OCI-LY1 (cell line): Measurements from ENCODE around the gene CABCOCO1.

Experiments
- EZH2 ChIP-seq: fragments of 200-600 bp; sonication (generic), shearing (Covaris generic); IDR thresholded peaks from 2 replicates; pipeline ENCODE4 v1.8.0; 2017; ENCODE audit warnings: borderline replicate concordance, mixed run types, mild to moderate bottlenecking, antibody characterized with exemption, low read length, moderate library complexity, mixed read lengths
- TF ChIP-seq, protein P1 (sequence below): fragments of 200-600 bp; sonication (generic), shearing (Covaris generic); IDR thresholded peaks from 2 replicates; pipeline ENCODE4 v1.5.1; 2017; ENCODE audit warnings: mild to moderate bottlenecking, antibody characterized with exemption, low read length, moderate library complexity, mixed read lengths

DNA sequence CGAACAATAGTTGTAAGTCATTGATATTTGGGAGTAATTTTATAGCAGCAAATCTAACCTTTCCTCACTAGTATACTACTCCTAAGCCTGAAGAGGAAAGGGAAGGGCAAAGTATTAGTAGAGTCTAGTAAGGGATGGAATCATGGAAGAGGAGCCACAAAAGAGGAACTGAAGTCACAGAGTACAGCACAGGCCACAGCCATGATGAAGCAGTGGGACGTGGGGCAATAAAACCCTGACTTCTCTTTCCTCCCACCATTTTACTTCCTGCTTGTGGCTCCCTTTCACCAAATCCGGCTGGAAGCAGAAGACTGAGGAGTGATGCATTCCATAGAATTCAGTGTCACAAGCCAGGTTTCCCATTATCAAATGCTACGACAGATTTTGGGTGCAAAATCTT is 58.7 kb downstream of the CABCOCO1 start:
- TF ChIP-seq, protein P1, sequence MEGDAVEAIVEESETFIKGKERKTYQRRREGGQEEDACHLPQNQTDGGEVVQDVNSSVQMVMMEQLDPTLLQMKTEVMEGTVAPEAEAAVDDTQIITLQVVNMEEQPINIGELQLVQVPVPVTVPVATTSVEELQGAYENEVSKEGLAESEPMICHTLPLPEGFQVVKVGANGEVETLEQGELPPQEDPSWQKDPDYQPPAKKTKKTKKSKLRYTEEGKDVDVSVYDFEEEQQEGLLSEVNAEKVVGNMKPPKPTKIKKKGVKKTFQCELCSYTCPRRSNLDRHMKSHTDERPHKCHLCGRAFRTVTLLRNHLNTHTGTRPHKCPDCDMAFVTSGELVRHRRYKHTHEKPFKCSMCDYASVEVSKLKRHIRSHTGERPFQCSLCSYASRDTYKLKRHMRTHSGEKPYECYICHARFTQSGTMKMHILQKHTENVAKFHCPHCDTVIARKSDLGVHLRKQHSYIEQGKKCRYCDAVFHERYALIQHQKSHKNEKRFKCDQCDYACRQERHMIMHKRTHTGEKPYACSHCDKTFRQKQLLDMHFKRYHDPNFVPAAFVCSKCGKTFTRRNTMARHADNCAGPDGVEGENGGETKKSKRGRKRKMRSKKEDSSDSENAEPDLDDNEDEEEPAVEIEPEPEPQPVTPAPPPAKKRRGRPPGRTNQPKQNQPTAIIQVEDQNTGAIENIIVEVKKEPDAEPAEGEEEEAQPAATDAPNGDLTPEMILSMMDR = no peak
- TF ChIP-seq EZH2 = no peak
